Activated naive CD4-positive, alpha-beta T cell (primary cell): ENCODE data around the gene MSANTD1.

Experiments used
- DNase-seq, 4 experiments: peaks; one replicate each; lab custom pipeline; 2025; lab: John Stamatoyannopoulos, UW

The MSANTD1 gene

GRCh38 chr4:3217266-3217665, 31.7 kb upstream of the MSANTD1 start:
- no peak for DNase-seq

- no peak for DNase-seq
These were observed 31.2 kb upstream of the MSANTD1 start for GRCh38 chr4:3217771-3218170.

GRCh38 chr4:3218824-3219760, 29.9 kb upstream of the MSANTD1 start:
- no peak for DNase-seq

- DNase-seq: no peak
These were observed 29.0 kb upstream of the MSANTD1 start for GRCh38 chr4:3219761-3220475.

- DNase-seq: no peak
These were observed 28.3 kb upstream of the MSANTD1 start for GRCh38 chr4:3220476-3221183.

- no peak for DNase-seq
These were observed 27.8 kb upstream of the MSANTD1 start for GRCh38 chr4:3221184-3221494.

GRCh38 chr4:3221996-3222395, 27.0 kb upstream of the MSANTD1 start:
- DNase-seq: no peak

GRCh38 chr4:3223346-3223745, 25.6 kb upstream of the MSANTD1 start:
- no peak for DNase-seq

GRCh38 chr4:3223956-3224748, 24.8 kb upstream of the MSANTD1 start:
- no peak for DNase-seq

GRCh38 chr4:3225071-3225850, 23.7 kb upstream of the MSANTD1 start:
- no peak for DNase-seq

- DNase-seq: no peak
These were observed 23.0 kb upstream of the MSANTD1 start for GRCh38 chr4:3225936-3226335.

GRCh38 chr4:3226467-3226866, 22.5 kb upstream of the MSANTD1 start:
- no peak for DNase-seq

GRCh38 chr4:3226944-3227343, 22.0 kb upstream of the MSANTD1 start:
- no peak for DNase-seq

GRCh38 chr4:3227878-3228675, 20.9 kb upstream of the MSANTD1 start:
- no peak for DNase-seq

- DNase-seq: no peak
These were observed 20.1 kb upstream of the MSANTD1 start for GRCh38 chr4:3228881-3229280.

GRCh38 chr4:3229328-3229727, 19.6 kb upstream of the MSANTD1 start:
- no peak for DNase-seq

GRCh38 chr4:3229964-3230363, 19.0 kb upstream of the MSANTD1 start:
- DNase-seq: no peak

GRCh38 chr4:3231471-3231870, 17.5 kb upstream of the MSANTD1 start:
- no peak for DNase-seq

- DNase-seq: no peak
These were observed 17.0 kb upstream of the MSANTD1 start for GRCh38 chr4:3232001-3232400.

- no peak for DNase-seq
These were observed 16.1 kb upstream of the MSANTD1 start for GRCh38 chr4:3232871-3233271.
